Heart left ventricle (tissue), 16 donors: ENCODE data around the gene HOXD8. TPM values are rescaled to one million over a fixed set of nuclear protein-coding genes. Genes with fewer than 3 reads are reported as not detected.

Experiments
- ATAC-seq, 4 donors: fragments of 200-7000 bp; cut with Tn5 transposase; one replicate each; pipeline ENCODE4 v1.9.1; 2020 to 2022; ENCODE audit warnings: moderate library complexity in 4 of 4, mild to moderate bottlenecking in 3 of 4, moderate number of reproducible peaks in 1 of 4
- DNase-seq, 5 donors: peaks; one replicate each; pipeline ENCODE4 v3.0.0-alpha.2; 2020
- H3K27ac ChIP-seq, 12 donors: fragments of 200-600 bp; sonication (generic) in 4 of 12; one replicate each; pipeline versions ENCODE4 v1.5.0 to v1.8.0; 2016 to 2022; ENCODE audit warnings: mild to moderate bottlenecking in 2 of 12
- H3K27me3 ChIP-seq, 9 donors: fragments of 200-600 bp; sonication (generic) in 2 of 9; one replicate each; pipeline versions ENCODE4 v1.5.1 to v1.8.0; 2016 to 2022; ENCODE audit warnings: mild to moderate bottlenecking in 3 of 9
- H3K36me3 ChIP-seq, 9 donors: fragments of 200-600 bp; sonication (generic) in 2 of 9; one replicate each; pipeline versions ENCODE4 v1.5.0 to v1.8.0; 2018 to 2022; ENCODE audit warnings: mild to moderate bottlenecking in 2 of 9
- H3K4me1 ChIP-seq, 12 donors: fragments of 200-600 bp; sonication (generic) in 4 of 12; one replicate each; pipeline versions ENCODE4 v1.5.0 to v1.8.0; 2016 to 2022; ENCODE audit warnings: mild to moderate bottlenecking in 3 of 12
- H3K4me3 ChIP-seq, 12 donors: fragments of 200-600 bp; sonication (generic) in 4 of 12; one replicate each; pipeline versions ENCODE4 v1.5.0 to v1.8.0; 2017 to 2022; ENCODE audit warnings: mild to moderate bottlenecking in 9 of 12, moderate library complexity in 4 of 12
- H3K9me3 ChIP-seq, 12 donors: fragments of 200-600 bp; sonication (generic) in 4 of 12; one replicate each; pipeline versions ENCODE4 v1.5.0 to v1.8.0; 2016 to 2022; ENCODE audit warnings: mild to moderate bottlenecking in 1 of 12
- CTCF ChIP-seq, 12 donors: fragments of 200-600 bp; sonication (generic) in 4 of 12; IDR thresholded peaks; one replicate each; pipeline versions ENCODE4 v1.5.0 to v1.8.0; 2018 to 2022; ENCODE audit warnings: antibody characterized with exemption in 12 of 12, mild to moderate bottlenecking in 5 of 12
- POLR2A ChIP-seq, 2 donors: fragments of 450-650 bp; IDR thresholded peaks; one replicate each; pipeline ENCODE4 v1.6.1; 2017; ENCODE audit warnings: antibody characterized with exemption in 2 of 2, mild to moderate bottlenecking in 2 of 2, moderate library complexity in 2 of 2
- WGBS, 4 donors: extraction: QIAGEN DNeasy Blood & Tissue Kit in 2 of 4; methylation state at CpG; one replicate each; pipeline versions ENCODE4 v1.1.5 to v1.1.7; 2013 to 2018; 5-methylcytosine and 5-hydroxymethylcytosine counted together
- intact Hi-C, 10 donors: fragments of 100-400 bp; cut with DNase I; formaldehyde crosslinking; loops; one replicate each; pipeline versions ENCODE4 v1.11.1 to v1.14.2; 2022
- polyA plus RNA-seq, 2 donors: library from polyadenylated mRNA; stranded (reverse); fragments of 200-250 nt; gene quantifications; one replicate each; pipeline ENCODE4 v1.2.3, GENCODE V29; 2013
- total RNA-seq, 9 donors: library from RNA; depleted of rRNA in 2 of 9; stranded (reverse); fragments of >200 nt in 2 of 9; fragmentation: NEBNext Ultra II Directional in 3 of 9; extraction: Animal tissue kit (Norgen Biotek cat#: 25700) in 3 of 9; gene quantifications; one replicate each; pipeline versions ENCODE4 v1.1.0 to v1.2.4, GENCODE V29; 2016 to 2023
- donor health status: ischemic (EF 13 %, LVEDD 7.1; RV severe dilation, severe dysfunction).
- donor health status: healthy with polysubstance abuse.
- donor health status: DM: no; HTN: yes; CAD: no.
- donor health status: DM: no; HTN: no; CAD: no.
- donor health status: ischemic (EF 25% LVEDD 6.9; RV normal size, moderate dysfunction).
- donor health status: ischemic (EF 25% LVEDD 5.7; RV mildly dilated, moderate dysfunction).
- donor health status: healthy.
- donor health status: DM: yes; HTN: yes; CAD: no.
- donor health status: ischemic (EF 35%, LVEDD 5.7; RV mildly dilated, moderate dysfunction).
- donor health status: nonischemic (EF 11% LVEDD 7.7; RV severe dilation, severe dysfunction).
- donor health status: DM: yes; HTN: yes; CAD: no.
- donor health status: PGD.
- donor health status: ischemic (EF 29% LVEDD 5.4; RV normal size, mild dysfunction).
- donor health status: nonischemic (EF 23%, LVEDD 6.1; RV moderate dilation, normal function).

HOXD8 gene
- total and polyA plus RNA-seq, 11 donors: 0.21 to 1.8 (median 0.53) TPM

- Histone ChIP-seq H3K4me1 (peaks cover 0 to 48% (median 22%) of the 10 kb centered on the region in 12 donors), H3K4me3 (peak overlapping the region in 7 of 12 donors; percentile 12 to 36 (median 26)), H3K27ac (peak overlapping the region in 1 of 12 donors; percentile 86), H3K9me3 (no peaks in the 10 kb centered on the region), H3K27me3 (peaks cover 89 to 100% (median 98%) of the 10 kb centered on the region in 9 donors), H3K36me3 (no peaks in the 10 kb centered on the region)
- DNase-seq: peak in 1 of 5 donors; percentile 60
- WGBS, 4 donors: 2 to 4% (median 3%) methylated on average over 30 to 53 of the region's 53 CpGs
- no peak for ATAC-seq
- intact Hi-C loops: loop anchor here in 2 of 10 donors (10.0 kb wide), 1 partner anchor 839 kb away; no protein-coding TSS in a partner anchor
- TF ChIP-seq POLR2A (IDR thresholded peaks at IDR 0.05) (no peak), CTCF (IDR thresholded peaks at IDR 0.05) (no peak)
Measured at GRCh38 chr2:176093145-176093897, 36.2 kb upstream of the HOXD8 start.

- Histone ChIP-seq H3K9me3 (no peaks in the 10 kb centered on the region), H3K4me1 (peaks cover 0 to 47% (median 18%) of the 10 kb centered on the region in 12 donors), H3K27ac (peak overlapping the region in 1 of 12 donors; percentile 86), H3K27me3 (peaks cover 93 to 100% (median 98%) of the 10 kb centered on the region in 9 donors), H3K36me3 (no peaks in the 10 kb centered on the region), H3K4me3 (no peak overlapping the region)
- intact Hi-C loops: loop anchor here in 2 of 10 donors (10.0 kb wide), 1 partner anchor 839 kb away; no protein-coding TSS in a partner anchor
- TF ChIP-seq POLR2A (IDR thresholded peaks at IDR 0.05): no peak
- ATAC-seq (no peak), DNase-seq (no peak)
- WGBS, 4 donors: 7 to 13% (median 8%) methylated on average over 8 of the region's 8 CpGs
Measured at GRCh38 chr2:176093898-176094249, 35.6 kb upstream of the HOXD8 start.

DNA sequence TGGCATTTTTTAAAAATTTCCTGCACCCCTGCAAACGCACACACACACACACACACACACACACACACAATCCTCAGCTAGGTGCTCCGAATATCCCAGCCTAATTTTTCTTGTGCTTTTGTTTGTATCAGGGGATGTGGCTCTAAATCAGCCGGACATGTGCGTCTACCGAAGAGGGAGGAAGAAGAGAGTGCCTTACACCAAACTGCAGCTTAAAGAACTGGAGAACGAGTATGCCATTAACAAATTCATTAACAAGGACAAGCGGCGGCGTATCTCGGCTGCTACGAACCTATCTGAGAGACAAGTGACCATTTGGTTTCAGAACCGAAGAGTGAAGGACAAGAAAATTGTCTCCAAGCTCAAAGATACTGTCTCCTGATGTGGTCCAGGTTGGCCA, 35.2 kb upstream of the HOXD8 start:
- no peak for ATAC-seq

DNA sequence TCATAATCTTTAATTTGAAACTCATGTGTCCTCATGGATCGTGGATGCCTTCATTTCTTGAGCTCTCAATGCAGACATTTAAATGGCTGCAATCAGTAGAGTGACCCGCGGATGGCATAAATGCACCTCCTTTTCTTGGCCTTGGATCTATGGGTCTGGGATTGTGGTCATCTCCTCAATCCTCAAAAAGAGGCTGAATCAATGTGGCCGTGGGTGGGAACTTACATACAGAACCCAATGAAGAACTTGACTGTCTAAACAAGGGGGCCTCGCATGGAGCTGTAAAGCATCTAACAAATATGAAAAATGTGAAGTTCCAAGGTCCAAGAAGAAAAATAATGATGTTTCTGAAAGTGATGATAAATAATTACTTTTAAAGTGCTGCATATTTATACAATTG, 34.1 kb upstream of the HOXD8 start:
- Histone ChIP-seq H3K4me3 (no peak overlapping the region), H3K36me3 (no peaks in the 10 kb centered on the region), H3K4me1 (peaks cover 0 to 56% (median 18%) of the 10 kb centered on the region in 12 donors), H3K27ac (peak overlapping the region in 1 of 12 donors; percentile 86), H3K9me3 (no peaks in the 10 kb centered on the region), H3K27me3 (peaks cover 92 to 100% (median 98%) of the 10 kb centered on the region in 9 donors)
- DNase-seq (peak in 1 of 5 donors; percentile 8), ATAC-seq (no peak)
- WGBS, 4 donors: 12 to 15% (median 14%) methylated on average over 5 of the region's 5 CpGs
- intact Hi-C loops: loop anchor here in 4 of 10 donors (5.0 to 10.0 kb wide), 3 partner anchors 841 to 893 kb away; no protein-coding TSS in a partner anchor
- TF ChIP-seq CTCF (IDR thresholded peaks at IDR 0.05) (no peak), POLR2A (IDR thresholded peaks at IDR 0.05) (no peak)

More for the DNA sequence above, 35.2 kb upstream of the HOXD8 start:
- 4 to 7% (median 5%) methylated on average over 12 of the region's 12 CpGs for WGBS, 4 donors
- H3K9me3 ChIP-seq: no peaks in the 10 kb centered on the region
- intact Hi-C loops: loop anchor here in 2 of 10 donors (10.0 kb wide), 1 partner anchor 840 kb away; no protein-coding TSS in a partner anchor
- H3K4me1 ChIP-seq: peaks cover 0 to 47% (median 18%) of the 10 kb centered on the region in 12 donors
- DNase-seq: no peak
- TF ChIP-seq POLR2A (IDR thresholded peaks at IDR 0.05) (no peak), CTCF (IDR thresholded peaks at IDR 0.05) (no peak)
- H3K36me3 ChIP-seq: no peaks in the 10 kb centered on the region
- peaks cover 93 to 100% (median 98%) of the 10 kb centered on the region in 9 donors for H3K27me3 ChIP-seq
- no peak overlapping the region for H3K4me3 ChIP-seq
- H3K27ac ChIP-seq: peak overlapping the region in 1 of 12 donors; percentile 86
